Stomach (tissue), 9 donors: ENCODE measurements around the gene FLRT2. TPM values are rescaled to one million over a fixed set of nuclear protein-coding genes. Genes with fewer than 3 reads are reported as not detected.
A peak's percentile ranks its signal among the peaks of the same experiment; 100 is the strongest.

Source experiments
- DNase-seq, 2 donors: peaks; one replicate each; pipeline versions ENCODE4 v3.0.0 to v3.0.0-alpha.2; 2013 to 2019
- H3K27ac ChIP-seq, 5 donors: fragments of 200-600 bp in 4 of 5; sonication (generic) in 4 of 5; one replicate each; pipeline ENCODE4 v1.5.1; 2013 to 2019; ENCODE audit warnings: mild to moderate bottlenecking in 1 of 5, moderate library complexity in 1 of 5
- H3K27me3 ChIP-seq, 3 donors: fragments of 200-600 bp; sonication (generic); one replicate each; pipeline ENCODE4 v1.5.1; 2017 to 2019; ENCODE audit warnings: mixed run types in 1 of 3
- H3K36me3 ChIP-seq, 4 donors: fragments of 200-600 bp; sonication (generic); 1 replicate in 3 of 4; 2 replicates in 1 of 4; pipeline ENCODE4 v1.5.1; 2016 to 2019
- H3K4me1 ChIP-seq, 4 donors: fragments of 200-600 bp; sonication (generic); one replicate each; pipeline ENCODE4 v1.5.1; 2016 to 2019
- H3K4me3 ChIP-seq, 4 donors: fragments of 200-600 bp; sonication (generic) in 3 of 4; one replicate each; pipeline ENCODE4 v1.5.1; 2016 to 2019; ENCODE audit warnings: mild to moderate bottlenecking in 1 of 4
- H3K9me3 ChIP-seq, 4 donors: fragments of 200-600 bp; sonication (generic); one replicate each; pipeline ENCODE4 v1.5.1; 2016 to 2019
- CTCF ChIP-seq, 7 experiments: fragments of 450-650 bp in 4 of 7; fragments of 200-600 bp in 3 of 7; sonication (generic) in 3 of 7; IDR thresholded peaks; one replicate each; pipeline ENCODE4 v1.5.1; 2016 to 2019; ENCODE audit warnings: antibody characterized with exemption in 7 of 7, control low read depth in 2 of 7, mild to moderate bottlenecking in 1 of 7
- EP300 ChIP-seq: sonication (generic); formaldehyde crosslinking; IDR thresholded peaks from one replicate; pipeline ENCODE4 v1.6.1; 2017; ENCODE audit warnings: antibody characterized with exemption
- POLR2A ChIP-seq, 4 donors: fragments of 450-650 bp; IDR thresholded peaks; one replicate each; pipeline ENCODE4 v1.6.1; 2016; ENCODE audit warnings: antibody characterized with exemption in 4 of 4, control low read depth in 2 of 4, mild to moderate bottlenecking in 1 of 4, moderate library complexity in 1 of 4
- POLR2AphosphoS5 ChIP-seq, 3 donors: sonication (generic); formaldehyde crosslinking; IDR thresholded peaks; one replicate each; pipeline ENCODE4 v1.6.1; 2016; ENCODE audit warnings: antibody characterized with exemption in 3 of 3
- WGBS, 5 donors: extraction: QIAGEN DNeasy Blood & Tissue Kit in 3 of 5; methylation state at CpG; one replicate each; pipeline versions ENCODE4 v1.1.5 to v1.1.7; 2013 to 2018; 5-methylcytosine and 5-hydroxymethylcytosine counted together
- intact Hi-C: fragments of 100-400 bp; cut with DNase I; formaldehyde crosslinking; loops from one replicate; pipeline ENCODE4 v1.15.1; 2023; ENCODE audit warnings: low total_unique reads
- polyA plus RNA-seq, 3 donors: library from polyadenylated mRNA; stranded (reverse); fragments of 200-250 nt; gene quantifications; one replicate each; pipeline ENCODE4 v1.2.3, GENCODE V29; 2013
- total RNA-seq, 5 donors: library from RNA; depleted of rRNA; stranded (reverse); fragments of >200 nt; gene quantifications; one replicate each; pipeline versions ENCODE4 v1.1.0 to v1.2.3, GENCODE V29; 2014 to 2016
- donor health status: healthy with polysubstance abuse.
- donor health status: Bipolar disorder and iron deficiency.
- donor health status: healthy.

FLRT2 gene
- total and polyA plus RNA-seq, 8 donors = 0.45 to 34.1 (median 1.2) TPM

GRCh38 chr14:85508863-85509262 is 21.1 kb upstream of the FLRT2 start:
- Histone ChIP-seq H3K27ac (no peak overlapping the region), H3K4me3 (no peak overlapping the region), H3K9me3 (no peaks in the 10 kb centered on the region), H3K27me3 (no peaks in the 10 kb centered on the region), H3K36me3 (no peaks in the 10 kb centered on the region), H3K4me1 (no peaks in the 10 kb centered on the region)
- intact Hi-C loops = no loop called here
- TF ChIP-seq POLR2AphosphoS5 (IDR thresholded peaks at IDR 0.05) (no peak), CTCF (IDR thresholded peaks at IDR 0.05) (no peak), POLR2A (IDR thresholded peaks at IDR 0.05) (no peak), EP300 (no peak)
- 88 to 97% (median 94%) methylated on average over 6 of the region's 6 CpGs for WGBS, 5 donors
- no peak for DNase-seq

GRCh38 chr14:85512451-85512850 is 17.5 kb upstream of the FLRT2 start:
- Histone ChIP-seq H3K4me3 (no peak overlapping the region), H3K9me3 (no peaks in the 10 kb centered on the region), H3K27ac (no peak overlapping the region), H3K36me3 (no peaks in the 10 kb centered on the region), H3K27me3 (no peaks in the 10 kb centered on the region), H3K4me1 (no peaks in the 10 kb centered on the region)
- WGBS, 5 donors = 50 to 64% (median 57%) methylated on average over 2 of the region's 2 CpGs
- TF ChIP-seq EP300 (no peak), POLR2AphosphoS5 (IDR thresholded peaks at IDR 0.05) (no peak), POLR2A (IDR thresholded peaks at IDR 0.05) (no peak), CTCF (IDR thresholded peaks at IDR 0.05) (no peak)
- intact Hi-C loops = no loop called here
- no peak for DNase-seq

- TF ChIP-seq POLR2AphosphoS5 (IDR thresholded peaks at IDR 0.05) (no peak), POLR2A (IDR thresholded peaks at IDR 0.05) (no peak), CTCF (IDR thresholded peaks at IDR 0.05) (no peak), EP300 (no peak)
- Histone ChIP-seq H3K9me3 (no peaks in the 10 kb centered on the region), H3K4me1 (no peaks in the 10 kb centered on the region), H3K4me3 (no peak overlapping the region), H3K27ac (no peak overlapping the region), H3K27me3 (no peaks in the 10 kb centered on the region), H3K36me3 (no peaks in the 10 kb centered on the region)
- no peak for DNase-seq
- intact Hi-C loops = no loop called here
- WGBS, 5 donors = 75 to 88% (median 82%) methylated on average over 2 of the region's 2 CpGs
Measured at GRCh38 chr14:85514487-85514886, 15.5 kb upstream of the FLRT2 start.

- Histone ChIP-seq H3K27me3 (no peaks in the 10 kb centered on the region), H3K9me3 (no peaks in the 10 kb centered on the region), H3K4me1 (no peaks in the 10 kb centered on the region), H3K36me3 (no peaks in the 10 kb centered on the region), H3K27ac (no peak overlapping the region), H3K4me3 (no peak overlapping the region)
- peak in 1 of 2 donors; percentile 43 for DNase-seq
- 65 to 81% (median 75%) methylated on average over 5 of the region's 5 CpGs for whole genome bisulfite sequencing, 5 donors
- no peak for TF ChIP-seq POLR2AphosphoS5 (IDR thresholded peaks at IDR 0.05)
- no peak for TF ChIP-seq CTCF (IDR thresholded peaks at IDR 0.05)
- TF ChIP-seq POLR2A (IDR thresholded peaks at IDR 0.05) = no peak
- TF ChIP-seq EP300 = no peak
- intact Hi-C loops = no loop called here
Measured at GRCh38 chr14:85516239-85517113, 13.5 kb upstream of the FLRT2 start.
